ENCODE data around the gene CDT1.
A peak's percentile ranks its signal among the peaks of the same experiment; 100 is the strongest.
"Not testable (repeated sequence)": the region's sequence is repeated elsewhere in the genome, so short reads cannot be mapped to it uniquely, and the experiment has no call there.

Gene CDT1

DNA sequence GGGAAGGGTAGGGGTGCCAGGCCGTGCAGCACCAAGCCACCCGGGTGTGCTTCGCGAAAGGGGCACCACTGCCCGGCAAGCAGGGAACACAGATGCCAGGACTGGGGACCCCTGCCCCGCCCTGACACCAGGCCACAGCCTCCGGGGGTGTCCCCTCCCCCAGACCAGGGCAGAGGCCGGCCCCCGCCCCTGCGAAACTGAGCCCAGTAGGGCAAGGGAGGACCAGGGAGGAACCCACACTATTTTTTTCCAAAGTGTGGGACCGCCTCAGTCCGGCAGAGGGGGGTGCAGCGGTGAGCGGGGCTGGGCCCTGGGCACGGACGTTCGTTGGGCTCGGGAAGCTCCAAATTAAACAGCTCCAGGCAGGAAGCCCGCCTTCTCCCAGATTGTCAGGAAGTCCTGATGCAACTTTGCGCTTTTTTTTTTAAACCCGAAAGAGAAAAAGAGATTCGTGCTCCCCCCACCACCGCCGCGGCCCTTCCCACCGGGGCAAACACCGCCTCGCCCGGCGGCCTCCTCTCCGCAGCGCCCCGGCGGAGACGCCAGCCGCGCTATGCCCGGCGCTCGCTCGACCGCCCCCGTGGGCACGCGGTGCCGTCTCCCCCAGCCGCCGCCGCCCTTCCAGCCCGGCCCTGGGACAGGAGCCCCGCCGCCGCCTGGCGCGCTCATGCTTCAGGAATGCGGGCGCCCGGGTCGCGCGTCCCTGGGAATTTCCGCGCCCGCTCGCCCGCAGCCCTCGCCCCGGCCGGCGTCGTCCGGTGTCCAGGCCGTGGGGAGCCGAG, 19.3 kb upstream of the CDT1 start:
- peak; percentile 71 for DNase-seq

GRCh38 chr16:88784856-88785105, 18.8 kb upstream of the CDT1 start:
- no peak for DNase-seq

GRCh38 chr16:88785106-88785924, 18.3 kb upstream of the CDT1 start, which contains the start of gene PIEZO1:
TSS of gene PIEZO1 (minus strand) at chr16:88785220. CDS start at chr16:88784964, 256 bp downstream.
- peak; percentile 63 for DNase-seq

- DNase-seq, result no peak
These were observed 15.8 kb upstream of the CDT1 start for GRCh38 chr16:88787579-88788314.

DNA sequence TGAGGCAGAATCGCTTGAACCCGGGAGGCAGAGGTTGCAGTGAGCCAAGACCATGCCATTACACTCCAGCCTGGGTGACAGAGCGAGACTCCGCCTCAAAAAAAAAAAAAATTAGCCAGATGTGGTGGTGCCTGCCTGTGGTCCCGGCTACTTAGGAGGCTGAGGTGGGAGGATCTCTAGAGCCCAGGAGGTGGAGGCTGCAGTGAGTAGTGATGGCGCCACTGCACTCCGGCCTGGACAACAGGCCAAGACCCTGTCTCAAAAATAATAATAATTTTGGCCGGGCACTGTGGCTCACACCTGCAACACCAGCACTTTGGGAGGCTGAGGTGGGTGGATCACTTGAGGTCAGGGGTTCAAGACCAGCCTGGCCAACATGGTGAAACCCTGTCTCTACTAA, 14.8 kb upstream of the CDT1 start:
- DNase-seq, result not testable (repeated sequence)

DNA sequence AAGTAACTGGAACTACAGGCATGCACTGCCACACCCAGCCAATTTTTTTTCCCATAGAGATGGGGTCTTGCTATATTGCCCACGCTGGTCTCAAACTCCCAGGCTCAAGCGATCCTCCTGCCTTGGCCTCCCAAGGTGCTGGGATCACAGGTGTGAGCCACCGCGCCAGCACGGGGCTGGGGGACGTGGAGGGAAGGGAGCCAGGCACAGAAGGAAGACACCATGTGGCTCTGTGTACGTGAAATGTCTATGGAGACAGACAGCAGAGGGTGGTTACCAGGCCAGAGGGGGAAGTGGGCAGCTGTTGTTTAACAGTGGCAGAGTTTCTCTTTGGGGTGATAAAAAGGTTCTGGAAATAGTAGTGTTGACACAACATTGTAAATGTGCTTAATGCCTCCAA, 14.0 kb upstream of the CDT1 start:
- peak; percentile 46 for DNase-seq

DNA sequence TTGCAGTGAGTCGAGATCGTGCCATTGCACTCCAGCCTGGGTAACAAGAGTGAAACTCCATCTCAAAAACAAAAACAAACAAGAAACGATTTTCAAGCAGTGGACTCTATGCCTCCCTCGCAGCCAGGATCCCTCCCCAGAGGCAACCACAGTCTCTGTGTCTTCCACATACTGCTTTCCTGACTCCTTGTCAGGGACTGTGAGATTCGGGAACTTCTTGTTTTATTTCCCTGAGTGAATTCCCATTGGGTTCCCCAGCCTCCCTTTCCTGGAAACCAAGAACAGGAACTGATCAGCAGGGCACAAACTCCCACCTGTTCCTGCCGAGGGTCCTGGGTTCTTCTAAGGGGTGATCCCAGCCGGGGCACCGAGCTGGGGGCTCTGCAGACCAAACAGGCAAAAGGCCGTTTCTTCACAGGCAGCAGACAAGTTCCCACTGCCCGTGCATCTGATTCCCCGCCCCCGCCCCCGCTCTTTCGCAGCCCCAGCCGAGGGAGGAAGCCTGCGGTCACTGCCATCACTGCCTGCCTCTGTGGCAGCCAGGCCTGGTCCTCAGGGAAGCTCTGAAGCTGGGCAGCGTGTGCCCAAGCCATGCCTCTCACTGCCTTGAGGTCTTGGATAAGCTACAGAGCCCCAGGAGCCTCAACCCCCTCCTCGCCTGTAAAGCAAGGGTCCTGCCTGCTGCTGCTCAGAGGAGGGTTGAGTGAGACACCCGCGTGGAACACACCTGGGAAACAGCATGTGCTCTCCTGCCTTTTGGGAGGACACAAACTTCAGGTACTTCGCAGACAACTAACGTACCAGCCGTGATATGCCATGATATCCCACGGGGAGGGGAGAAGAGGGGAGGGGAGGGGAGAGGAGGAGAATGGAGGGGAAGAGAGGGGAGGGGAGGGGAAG, 13.0 kb upstream of the CDT1 start:
- DNase-seq, result peak; percentile 73

DNA sequence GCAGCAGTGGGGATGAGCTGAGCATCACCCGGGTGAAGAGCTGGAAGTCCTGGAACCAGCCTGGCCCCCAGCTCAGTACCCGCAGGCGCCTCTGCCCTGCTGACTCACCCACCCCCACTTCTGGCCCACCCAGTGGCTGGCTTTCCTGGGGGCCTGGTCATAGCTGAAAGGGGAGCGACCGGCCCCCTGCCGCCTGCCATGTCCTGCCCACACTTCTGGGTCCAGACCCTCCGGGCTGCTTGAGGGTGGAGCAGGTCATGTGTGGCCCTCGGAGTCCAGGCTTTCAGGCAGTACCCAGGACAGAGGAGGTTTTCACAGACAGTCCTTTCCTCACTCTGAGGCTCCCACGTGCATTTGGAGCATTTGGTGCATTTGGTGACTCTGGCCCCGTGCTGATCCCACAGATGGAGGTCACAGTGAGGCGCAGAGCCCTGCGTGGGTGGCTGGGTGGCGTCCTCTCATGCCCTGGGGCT, 11.5 kb upstream of the CDT1 start:
- peak; percentile 72 for DNase-seq

DNA sequence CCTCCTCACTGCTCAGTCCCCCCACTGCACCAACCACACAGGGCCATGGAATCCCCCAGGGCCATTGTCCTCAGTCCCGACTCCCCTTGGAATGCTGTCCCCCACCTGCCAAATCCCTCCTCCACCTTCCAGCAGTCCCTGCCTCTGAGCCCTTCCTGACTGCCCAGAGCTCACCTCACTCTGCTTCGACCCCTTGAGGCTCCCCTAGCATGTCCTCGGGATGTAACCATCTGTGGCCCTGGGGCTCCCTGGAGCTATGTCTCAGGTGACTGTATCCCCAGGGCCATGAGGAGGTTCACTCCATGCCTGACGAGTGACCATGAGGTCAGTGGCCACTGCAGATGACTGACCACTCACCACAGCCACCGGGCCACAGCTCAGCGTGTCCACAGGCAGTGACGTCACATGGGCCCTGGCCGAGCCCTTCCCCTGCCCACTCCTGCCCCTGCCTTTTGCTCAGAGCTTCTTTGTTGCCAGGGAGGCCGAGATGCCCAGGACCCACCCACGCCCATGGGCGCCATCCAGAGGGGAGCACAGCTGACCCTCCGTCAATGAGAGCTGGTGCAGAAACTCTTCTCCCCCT, 10.8 kb upstream of the CDT1 start:
- peak; percentile 28 for DNase-seq

DNA sequence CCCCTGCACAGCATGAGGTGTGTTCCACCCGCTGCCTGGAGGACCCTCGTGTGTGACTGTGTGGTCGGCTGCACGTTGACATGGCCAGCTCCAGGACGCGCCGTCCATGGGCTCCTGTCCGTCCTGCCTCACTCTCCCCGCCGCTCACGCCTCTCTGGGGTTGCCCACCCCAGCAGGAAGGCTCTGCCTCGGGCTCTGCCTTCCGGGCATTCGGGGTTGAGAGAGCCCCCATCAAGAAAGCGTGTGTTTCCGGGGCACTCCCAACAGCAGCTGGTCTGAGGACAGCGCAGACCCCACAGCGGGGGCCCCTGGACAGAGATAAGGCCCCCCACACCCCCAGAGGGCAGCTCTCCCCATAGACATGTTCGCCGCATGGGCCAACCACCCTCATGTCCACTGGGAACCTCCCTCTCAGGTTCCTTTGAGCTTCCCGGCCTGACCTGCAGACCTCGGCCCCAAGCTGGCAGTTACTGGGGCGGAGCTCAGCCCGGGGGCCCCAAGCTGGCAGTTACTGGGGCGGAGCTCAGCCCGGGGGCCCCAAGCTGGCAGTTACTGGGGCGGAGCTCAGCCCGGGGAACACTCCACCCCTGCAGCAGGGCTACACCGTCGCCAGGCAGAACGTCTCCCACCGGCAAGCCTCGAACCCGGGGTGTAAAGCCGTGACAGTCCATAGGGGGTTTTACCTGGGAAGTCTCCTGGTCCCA, 10.2 kb upstream of the CDT1 start:
- DNase-seq, result peak; percentile 81

GRCh38 chr16:88796278-88796677, 7.3 kb upstream of the CDT1 start:
- no peak for DNase-seq

DNA sequence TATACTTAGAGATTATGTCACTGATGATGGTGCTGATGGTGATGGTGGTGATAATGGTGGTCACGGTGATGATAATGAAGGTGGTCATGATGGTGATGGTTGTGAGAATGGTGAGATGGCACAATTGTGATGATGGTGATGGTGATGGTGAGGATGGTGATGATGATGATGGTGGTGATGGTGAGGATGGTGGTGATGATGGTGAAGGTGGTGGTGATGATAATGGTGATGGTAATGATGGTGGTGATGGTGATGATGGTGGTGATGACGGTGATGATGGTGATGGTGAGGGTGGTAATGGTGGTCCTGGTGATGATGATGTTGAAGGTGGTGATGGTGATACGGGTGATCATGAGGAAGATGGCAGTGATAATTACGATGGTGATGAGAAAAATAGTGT, 5.5 kb upstream of the CDT1 start:
- DNase-seq, result no peak

DNA sequence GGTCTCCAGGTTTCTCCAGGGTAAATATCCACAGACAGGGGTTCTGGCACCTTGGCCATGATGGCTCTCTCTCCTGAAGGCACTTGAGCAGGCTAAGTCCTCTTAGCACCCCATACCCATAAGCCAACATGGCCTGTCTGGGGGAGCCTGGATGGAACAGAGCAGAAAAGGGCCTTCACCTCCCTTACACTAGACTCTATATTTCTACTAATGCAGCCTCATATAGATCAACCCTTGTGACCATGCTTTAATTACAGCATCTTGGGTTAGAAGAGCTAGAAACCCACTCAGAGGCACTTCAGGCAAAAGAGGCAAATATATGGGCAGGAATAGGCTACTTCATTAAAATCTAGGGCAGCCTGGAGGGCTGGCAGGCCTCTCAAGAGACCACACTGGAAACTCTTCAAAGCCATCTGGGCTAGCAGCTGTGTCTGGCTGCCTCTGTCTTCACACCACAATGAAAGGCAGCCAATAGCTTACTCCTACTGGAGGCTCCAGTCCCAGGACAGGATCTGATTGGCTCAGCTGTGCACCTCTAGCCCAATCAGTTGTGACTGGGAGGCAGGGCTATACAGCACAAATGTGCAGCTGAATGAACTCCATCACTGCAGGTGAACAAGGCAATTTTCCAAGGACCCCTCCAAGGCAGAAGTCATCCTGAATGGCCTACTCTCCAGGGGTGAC, 4.7 kb upstream of the CDT1 start:
- DNase-seq, result peak; percentile 93

- DNase-seq, result peak; percentile 99
These were observed 3.9 kb upstream of the CDT1 start for GRCh38 chr16:88799569-88800276.

DNA sequence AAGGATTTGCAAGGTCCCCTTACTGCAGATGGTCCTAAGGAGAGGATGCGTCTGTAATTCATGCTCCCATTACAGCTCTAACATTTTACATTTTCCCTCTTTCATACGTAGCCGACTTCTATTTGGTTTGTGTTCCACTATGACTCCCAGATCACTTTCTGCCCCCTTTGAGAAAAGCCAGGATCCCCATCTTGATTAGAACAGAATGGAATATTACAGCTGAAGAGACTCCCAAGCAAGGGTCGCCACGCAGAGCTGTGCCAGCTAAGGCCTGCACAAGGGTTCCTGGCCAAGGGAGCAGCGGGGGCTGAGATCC, 3.4 kb upstream of the CDT1 start:
- DNase-seq, result no peak

GRCh38 chr16:88804173-88804551, 573 bp downstream of the CDT1 start:
- DNase-seq, result no peak

- DNase-seq, result no peak
These were observed 1.2 kb downstream of the CDT1 start for GRCh38 chr16:88804552-88805339.

- DNase-seq, result no peak
These were observed 1.7 kb downstream of the CDT1 start for GRCh38 chr16:88805340-88805715.

GRCh38 chr16:88805887-88806393, 2.4 kb downstream of the CDT1 start:
- DNase-seq, result no peak

All from hematopoietic multipotent progenitor cell treated with erythropoietin and hydrocortisone succinate and interleukin-3 and kit ligand, for 8 days (in vitro differentiated cells).